Fibroblast of the aortic adventitia (primary cell): ENCODE results near the gene LRRC36. TPM values are rescaled to one million over a fixed set of nuclear protein-coding genes. Genes with fewer than 3 reads are reported as not detected.

ENCODE experiments used
- DNase-seq: peaks from one replicate; pipeline ENCODE4 v3.0.0-alpha.2; 2010; ENCODE audit warnings: low read depth
- H3K4me3 ChIP-seq: 2 replicates; pipeline ENCODE4 v1.5.1; 2011; ENCODE audit warnings: low read depth, mild to moderate bottlenecking, control low read depth, low read length, moderate library complexity
- CTCF ChIP-seq: IDR thresholded peaks from 2 replicates; pipeline ENCODE4 v1.5.1; 2011; ENCODE audit warnings: mild to moderate bottlenecking, low read length, control low read depth, inconsistent platforms; ENCODE audit not compliant: insufficient read depth
- total RNA-seq: library from RNA; depleted of rRNA; stranded (reverse); fragments of >200 nt; gene quantifications from 2 replicates; pipeline ENCODE4 v1.2.3, GENCODE V29; 2012; ENCODE audit warnings: low replicate concordance

The LRRC36 gene
- total RNA-seq, 1 donor, result not detected

GRCh38 chr16:67425580-67425979 is 99.0 kb downstream of the LRRC36 start:
- no peak for TF ChIP-seq CTCF
- no peak for DNase-seq
- no peak overlapping the region for H3K4me3 ChIP-seq

- TF ChIP-seq CTCF, result no peak
These were observed 99.4 kb downstream of the LRRC36 start for GRCh38 chr16:67426022-67426421.

GRCh38 chr16:67426950-67427349 is 100.3 kb downstream of the LRRC36 start:
- H3K4me3 ChIP-seq, result no peak overlapping the region
- TF ChIP-seq CTCF, result no peak
- DNase-seq, result no peak

More at GRCh38 chr16:67426022-67426421, 99.4 kb downstream of the LRRC36 start:
- H3K4me3 ChIP-seq, result no peak overlapping the region
- DNase-seq, result no peak

GRCh38 chr16:67428146-67428731 is 101.6 kb downstream of the LRRC36 start:
- DNase-seq, result peak; percentile 59
- TF ChIP-seq CTCF, result peak; percentile 92

DNA sequence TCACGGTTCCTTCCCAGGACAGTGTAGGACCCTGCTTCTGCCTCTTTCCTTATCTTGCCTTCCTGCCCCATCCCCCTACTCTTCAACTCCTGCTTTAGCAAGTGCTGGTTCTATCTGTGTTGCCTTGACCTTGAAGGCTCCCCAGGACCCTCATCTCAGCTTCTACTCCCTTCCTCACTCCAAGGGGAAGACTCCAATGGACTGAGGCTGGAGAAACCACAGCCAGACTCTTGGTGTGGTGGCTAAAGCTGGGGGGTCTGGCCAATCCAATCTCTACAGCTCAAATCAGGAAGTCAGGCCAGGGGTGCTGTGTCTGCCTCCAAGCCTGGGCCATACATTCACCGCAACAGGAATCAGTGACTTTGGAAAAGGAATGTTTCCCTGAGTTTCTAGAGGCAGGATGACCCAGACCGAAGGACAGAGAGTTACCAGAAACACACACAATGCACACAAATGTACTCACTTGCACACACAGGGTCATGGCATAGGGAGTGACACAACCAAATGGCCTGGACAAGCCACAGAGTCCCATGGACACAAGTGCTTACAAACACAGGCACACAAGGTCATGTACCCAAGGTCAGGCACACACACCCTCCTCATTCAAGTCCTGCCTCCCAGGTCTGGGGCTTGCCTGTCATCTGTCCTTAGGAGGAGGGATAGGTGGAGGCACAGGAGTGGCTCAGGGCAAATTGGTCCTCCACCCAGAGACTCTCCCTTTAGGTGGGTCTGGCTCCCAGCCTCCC is 102.6 kb downstream of the LRRC36 start:
- H3K4me3 ChIP-seq, result no peak overlapping the region
- no peak for DNase-seq
- no peak for TF ChIP-seq CTCF

More at GRCh38 chr16:67428146-67428731, 101.6 kb downstream of the LRRC36 start:
- no peak overlapping the region for H3K4me3 ChIP-seq

DNA sequence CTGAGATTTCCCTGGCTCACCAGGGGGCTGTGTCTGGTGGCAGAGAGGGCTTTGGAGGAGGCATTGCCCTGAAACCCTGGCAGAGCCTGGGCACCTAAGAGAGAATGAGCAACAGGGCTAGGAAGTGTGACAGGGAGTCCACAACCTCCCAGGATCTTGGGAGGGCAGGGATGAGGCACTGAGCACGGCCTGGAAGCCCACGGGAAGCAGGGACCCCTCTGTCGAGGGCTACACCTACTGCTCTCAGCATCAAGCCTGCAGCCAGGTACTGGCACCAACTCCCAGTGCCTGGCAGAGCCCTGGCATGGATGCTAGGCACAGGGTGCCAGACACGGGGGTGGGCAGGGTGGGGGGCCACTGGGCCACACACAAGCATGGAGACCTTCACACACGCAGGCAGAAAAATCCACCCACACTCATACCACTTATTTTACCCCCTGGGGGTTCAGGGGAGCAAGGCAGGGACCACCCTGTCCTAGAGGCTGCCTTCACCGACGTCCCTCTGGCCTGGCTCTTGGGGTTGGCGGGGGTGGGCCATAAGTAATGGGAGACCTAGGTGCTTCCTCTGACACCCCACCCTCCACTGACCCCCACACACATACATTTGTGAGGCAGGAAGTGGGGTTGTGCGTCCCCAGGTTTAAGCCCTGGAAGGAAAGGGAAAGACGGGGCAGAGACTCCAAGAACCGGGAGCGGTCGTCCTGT is 103.3 kb downstream of the LRRC36 start:
- DNase-seq, result no peak
- no peak overlapping the region for H3K4me3 ChIP-seq
- TF ChIP-seq CTCF, result no peak
